Fibroblast of skin of left quadriceps (primary cell): ENCODE results near the gene PTPRO.

Experiments used
- DNase-seq, 2 experiments: peaks; one replicate each; pipeline ENCODE4 v3.0.0-alpha.2; 2013; ENCODE audit warnings: low read depth in 2 of 2

The PTPRO gene

GRCh38 chr12:15525441-15525840, 203.1 kb downstream of the PTPRO start:
- no peak for DNase-seq

- DNase-seq, result no peak
Measured at GRCh38 chr12:15526033-15526432, 203.7 kb downstream of the PTPRO start.

- no peak for DNase-seq
Measured at GRCh38 chr12:15527201-15528080, 205.1 kb downstream of the PTPRO start.

DNA sequence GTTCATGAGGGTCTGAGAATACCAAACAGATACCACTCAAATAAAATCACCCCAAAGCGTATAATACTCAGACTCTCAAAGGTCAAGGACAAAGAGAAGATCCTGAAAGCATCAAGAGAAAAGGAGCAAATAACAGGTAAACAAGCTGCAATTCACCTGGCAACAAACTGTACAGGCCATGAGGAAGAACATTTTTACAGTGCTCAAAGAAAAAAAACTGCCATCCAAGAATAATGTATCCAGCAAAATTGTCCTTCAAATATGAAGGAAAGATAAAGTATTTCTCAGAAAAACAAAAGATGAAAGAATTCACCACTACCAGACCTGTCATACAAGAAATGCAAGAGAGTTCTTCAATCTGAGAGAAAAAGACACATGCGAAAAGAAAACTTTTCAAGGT, 206.4 kb downstream of the PTPRO start:
- no peak for DNase-seq

DNA sequence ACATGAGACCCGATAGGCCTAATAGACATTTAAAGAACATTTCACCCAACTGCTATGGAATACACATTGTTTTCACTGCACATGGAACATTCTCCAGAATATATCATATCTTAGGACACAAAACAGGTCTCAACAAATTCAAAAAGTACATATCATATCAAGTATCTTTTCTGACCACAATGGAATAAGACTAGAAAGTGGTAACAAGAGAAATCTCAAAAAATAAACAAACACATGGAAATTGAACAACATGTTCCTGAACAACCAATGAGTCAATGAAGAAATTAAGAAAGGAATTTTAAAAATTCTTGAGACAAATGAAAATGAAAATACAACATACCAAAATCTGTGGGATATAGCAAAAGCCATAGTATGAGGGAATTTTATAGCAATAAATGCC, 208.1 kb downstream of the PTPRO start:
- no peak for DNase-seq

DNA sequence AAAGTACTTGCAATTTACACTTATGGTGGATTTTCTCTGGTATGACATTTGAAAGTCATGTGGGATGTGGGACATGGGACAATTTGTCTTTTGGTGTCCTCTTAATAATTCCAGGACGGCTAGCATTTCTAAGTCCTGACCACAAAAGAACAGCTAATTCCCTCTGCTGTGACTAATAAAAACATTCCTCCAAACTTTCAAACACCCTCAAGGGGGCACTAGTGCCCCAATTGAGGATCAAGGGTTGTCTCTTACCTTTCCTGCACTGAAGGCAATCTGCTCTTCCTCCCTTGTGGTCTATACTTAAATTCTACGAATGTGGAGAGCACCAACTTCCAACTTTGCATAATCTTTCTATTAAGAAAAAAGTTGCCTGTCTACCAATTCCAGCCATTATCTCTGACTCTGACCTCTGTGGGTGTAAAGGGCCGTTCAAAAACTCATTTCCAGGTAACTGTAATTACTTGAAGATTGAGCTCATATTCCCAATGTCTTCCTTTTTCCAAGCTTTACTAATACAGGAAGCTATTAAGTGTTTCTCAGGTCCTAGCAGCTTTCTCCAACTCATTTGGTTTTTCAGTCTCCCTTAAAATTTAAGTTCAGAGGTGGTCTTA, 210.2 kb downstream of the PTPRO start:
- peak; percentile 61 to 62 for DNase-seq

- DNase-seq, result no peak
Measured at GRCh38 chr12:15534322-15534721, 212.0 kb downstream of the PTPRO start.

DNA sequence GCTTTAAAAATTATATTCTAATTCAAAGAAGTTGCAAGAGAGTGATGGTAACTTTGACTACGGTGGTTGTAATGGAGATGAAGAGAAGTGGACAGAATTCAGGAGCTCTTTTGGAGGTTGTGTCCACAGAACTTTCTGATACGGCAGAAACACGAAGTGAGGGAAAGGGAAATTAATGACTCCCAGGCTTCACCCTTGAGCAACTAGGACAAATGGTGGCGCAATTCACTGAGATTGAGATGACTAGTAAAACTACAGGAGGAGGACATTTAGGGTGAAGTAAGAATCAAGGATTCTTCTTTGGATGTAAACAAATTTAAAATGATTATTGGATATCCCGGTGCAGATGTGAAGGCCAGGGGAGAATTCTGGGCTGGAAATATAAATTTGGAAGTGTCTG, 212.6 kb downstream of the PTPRO start:
- DNase-seq, result no peak

GRCh38 chr12:15535352-15535781, 213.1 kb downstream of the PTPRO start:
- DNase-seq, result no peak

DNA sequence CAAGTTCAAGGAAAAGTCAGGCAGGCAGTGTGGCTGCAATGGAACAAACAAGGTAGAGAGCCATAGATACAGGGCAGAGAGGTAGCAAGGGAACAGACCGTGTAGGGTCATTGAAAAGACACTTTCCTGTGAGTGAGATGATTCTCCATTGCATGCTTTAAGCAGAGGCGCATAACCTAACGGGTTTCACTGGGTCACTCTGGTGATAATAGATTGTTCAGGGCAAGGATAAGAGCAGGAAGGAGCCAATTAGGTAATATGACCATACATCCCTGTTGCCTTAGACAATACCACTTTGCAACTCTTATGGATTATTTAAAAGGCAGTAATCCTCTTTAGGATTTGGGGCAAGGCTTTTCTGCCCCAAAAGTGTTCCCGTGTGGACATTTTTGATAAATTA, 214.1 kb downstream of the PTPRO start:
- no peak for DNase-seq

DNA sequence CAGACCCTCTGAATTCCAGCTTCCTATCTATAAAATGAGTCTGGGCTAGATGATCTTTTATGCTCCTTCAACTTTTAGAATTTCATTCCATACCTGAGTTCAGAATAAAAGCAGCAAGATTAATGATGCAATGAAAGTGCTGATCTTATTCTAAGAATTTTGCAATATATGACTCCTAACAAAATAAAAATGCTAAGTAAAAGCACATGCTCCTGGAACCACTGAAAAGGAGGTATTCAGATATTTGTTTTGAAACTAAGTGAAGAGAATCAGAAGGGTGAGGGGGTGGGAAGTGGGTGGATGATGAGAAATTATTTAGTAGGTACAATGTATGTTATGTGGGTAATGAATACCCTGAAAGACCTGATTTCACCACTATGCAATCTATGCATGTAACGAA, 216.6 kb downstream of the PTPRO start:
- DNase-seq, result peak; percentile 40

GRCh38 chr12:15540005-15540404, 217.7 kb downstream of the PTPRO start:
- DNase-seq, result peak in 1 of 2 experiments; percentile 9

DNA sequence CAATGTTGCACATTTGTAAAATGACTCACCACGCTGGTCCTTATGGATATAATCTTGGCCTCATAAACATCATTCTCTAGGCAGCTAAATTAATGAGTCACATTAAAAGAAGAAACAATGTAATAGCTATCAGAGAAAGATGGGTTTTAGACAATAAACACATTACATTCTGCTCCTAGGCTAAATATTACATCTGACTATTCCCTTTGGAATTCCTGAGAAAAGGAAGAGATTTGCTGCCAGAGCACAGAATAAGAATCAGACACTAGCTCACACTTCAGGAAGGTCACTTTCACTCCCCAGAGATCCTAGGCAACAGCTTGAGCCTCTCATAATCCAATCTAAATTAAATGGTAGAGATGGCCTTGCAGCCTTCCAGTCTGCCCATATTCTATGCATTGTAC, 218.2 kb downstream of the PTPRO start:
- peak; percentile 83 to 84 for DNase-seq

DNA sequence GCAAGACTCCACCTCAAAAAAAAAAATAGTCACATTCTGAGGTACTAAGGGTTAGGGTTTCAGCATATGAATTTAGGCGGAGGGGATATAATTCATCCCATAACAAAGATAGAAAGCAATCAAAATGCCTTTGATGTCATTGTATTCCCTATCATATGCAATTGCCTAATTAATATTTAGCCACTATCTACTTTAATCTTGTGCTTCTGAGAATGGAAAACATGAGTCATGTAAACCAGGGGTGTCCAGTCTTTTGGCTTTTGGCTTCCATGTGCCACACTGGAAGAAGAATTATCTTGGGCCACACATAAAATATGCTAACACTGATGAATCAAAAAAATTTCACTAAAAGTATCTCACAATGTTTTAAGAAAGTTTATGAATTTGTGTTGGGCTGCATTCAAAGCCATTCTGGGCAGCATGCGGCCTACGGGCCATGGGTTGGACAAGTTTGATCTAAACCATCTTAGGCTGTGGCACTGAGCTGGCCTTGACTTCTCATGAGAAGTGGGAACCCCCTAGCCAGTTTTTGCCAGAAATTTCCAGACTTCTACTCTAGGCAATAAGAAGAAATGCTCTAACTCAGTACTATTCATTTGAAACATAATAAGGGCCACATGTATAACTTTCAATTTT, 219.8 kb downstream of the PTPRO start:
- no peak for DNase-seq

GRCh38 chr12:15543347-15543746, 221.0 kb downstream of the PTPRO start:
- no peak for DNase-seq

DNA sequence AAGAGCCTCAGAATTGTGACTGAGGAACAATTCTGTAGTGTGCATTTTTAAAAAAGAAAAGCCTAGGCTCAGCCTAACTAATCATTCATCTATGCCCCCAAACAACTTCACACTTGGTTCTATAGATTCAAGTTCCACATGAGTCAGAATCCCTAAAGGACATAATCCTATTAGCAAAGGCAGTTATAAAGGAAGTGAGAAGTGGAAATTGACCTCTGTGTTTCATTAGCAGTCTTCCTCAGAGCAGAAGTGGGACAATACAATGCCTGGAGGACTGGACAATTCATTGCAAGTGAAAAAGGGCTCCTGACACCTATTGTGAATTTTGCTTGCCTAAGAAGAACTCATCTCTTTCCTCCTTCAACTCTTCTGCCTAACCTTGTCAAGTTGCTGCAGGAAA, 222.3 kb downstream of the PTPRO start:
- DNase-seq, result no peak

DNA sequence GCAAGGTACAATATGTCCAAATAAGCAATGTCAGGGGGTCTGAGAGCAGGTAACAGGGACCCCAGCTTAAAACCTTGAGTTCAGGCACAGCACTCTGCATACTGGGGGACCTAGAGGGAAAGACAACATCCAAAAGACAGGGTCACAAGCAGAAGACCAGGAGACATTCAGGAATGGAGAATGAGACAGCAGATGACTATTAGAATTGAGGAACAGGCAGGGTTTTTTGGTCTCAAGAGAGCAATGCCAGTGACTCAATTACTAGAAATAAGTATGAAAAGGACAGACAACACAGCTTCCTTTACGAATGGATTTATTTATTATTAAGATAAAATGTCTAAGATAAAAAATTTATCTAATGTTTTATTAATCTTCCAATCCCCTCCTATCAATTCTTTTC, 223.0 kb downstream of the PTPRO start:
- DNase-seq, result no peak

DNA sequence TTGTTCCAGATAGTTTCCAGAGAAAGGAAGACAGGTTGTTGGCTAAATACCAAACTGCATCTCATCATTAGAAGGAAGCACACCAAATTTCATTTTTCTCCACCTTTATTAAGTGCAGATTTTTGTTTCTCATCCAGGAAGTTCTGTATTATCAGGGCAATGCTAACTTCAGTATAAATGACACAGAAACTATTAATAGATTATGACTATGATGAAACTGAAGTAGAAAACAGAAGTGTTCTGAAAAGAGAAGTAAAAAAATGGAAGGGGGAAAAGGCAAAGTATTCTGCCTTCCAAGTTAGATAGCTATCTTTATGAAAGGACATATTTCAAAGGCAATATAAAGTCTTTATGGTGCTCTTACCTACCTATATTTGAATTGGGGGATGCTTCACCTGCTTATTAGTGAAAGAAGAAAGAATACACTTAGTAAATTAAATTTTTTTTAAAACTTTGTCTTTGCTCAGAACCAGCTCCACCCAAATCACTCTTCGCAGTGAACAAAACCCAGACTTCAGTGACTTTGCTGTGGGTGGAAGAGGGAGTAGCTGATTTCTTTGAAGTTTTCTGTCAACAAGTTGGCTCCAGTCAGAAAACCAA, 223.9 kb downstream of the PTPRO start:
- DNase-seq, result no peak

DNA sequence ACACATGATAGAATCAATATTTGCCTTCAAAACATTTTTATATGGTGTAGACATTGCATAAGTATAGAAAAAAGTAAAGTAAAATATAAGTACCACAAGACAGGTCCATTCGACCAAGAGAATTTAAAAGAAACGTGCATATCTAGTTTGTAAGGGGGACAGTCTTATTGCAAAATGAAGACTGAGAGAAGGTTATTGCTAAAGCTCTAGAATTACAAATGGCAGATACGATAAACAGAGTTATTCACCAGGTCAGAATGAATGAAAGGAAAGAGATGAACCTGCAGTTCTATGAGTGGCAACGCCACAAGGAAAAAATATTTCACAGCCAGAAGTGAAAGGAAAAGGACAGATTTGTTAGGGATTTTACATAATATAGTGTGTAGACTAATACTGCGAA, 224.8 kb downstream of the PTPRO start:
- no peak for DNase-seq

DNA sequence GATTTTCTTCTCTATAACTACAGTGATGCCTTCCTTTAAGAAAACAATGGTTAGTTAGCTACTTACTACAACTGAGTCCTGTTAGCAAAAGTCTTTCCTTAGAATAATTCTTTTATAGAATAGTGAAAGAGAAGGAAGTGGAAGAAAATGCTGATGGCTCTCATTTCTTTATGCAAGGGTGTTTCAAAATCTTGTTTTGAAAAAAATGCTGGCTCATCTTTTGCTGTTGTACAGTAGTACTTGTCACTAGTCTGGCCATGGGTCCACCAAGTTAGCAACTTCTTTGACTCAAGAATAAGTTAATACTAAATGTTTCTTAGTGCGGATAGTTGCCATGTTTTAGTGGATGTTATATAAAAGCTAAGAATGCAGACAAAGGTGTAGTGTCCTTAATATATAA, 225.4 kb downstream of the PTPRO start:
- DNase-seq, result no peak

GRCh38 chr12:15550793-15551192, 228.5 kb downstream of the PTPRO start:
- no peak for DNase-seq

- peak in 1 of 2 experiments; percentile 22 for DNase-seq
Measured at GRCh38 chr12:15555446-15555845, 233.1 kb downstream of the PTPRO start.
